HG03521 (cell line): Measurements from ENCODE around the gene FLNB.

Source experiments
- ATAC-seq: cut with Tn5 transposase; IDR thresholded peaks from one replicate; pipeline ENCODE4 v1.9.1; 2021; ENCODE audit warnings: mild to moderate bottlenecking, moderate library complexity; ENCODE audit not compliant: unreplicated experiment

FLNB gene

GRCh38 chr3:58009026-58009748 is 965 bp downstream of the FLNB start:
- no peak for ATAC-seq

GRCh38 chr3:58009749-58010535 is 1.7 kb downstream of the FLNB start:
- ATAC-seq, result no peak

GRCh38 chr3:58010562-58010961 is 2.3 kb downstream of the FLNB start:
- no peak for ATAC-seq

- no peak for ATAC-seq
These were observed 3.4 kb downstream of the FLNB start for GRCh38 chr3:58011580-58011979.

GRCh38 chr3:58012302-58012701 is 4.1 kb downstream of the FLNB start:
- no peak for ATAC-seq

GRCh38 chr3:58013099-58013498 is 4.9 kb downstream of the FLNB start:
- no peak for ATAC-seq

- no peak for ATAC-seq
These were observed 5.9 kb downstream of the FLNB start for GRCh38 chr3:58013973-58014649.

GRCh38 chr3:58015520-58015915 is 7.3 kb downstream of the FLNB start:
- no peak for ATAC-seq

- ATAC-seq, result no peak
These were observed 8.5 kb downstream of the FLNB start for GRCh38 chr3:58016710-58017109.

- no peak for ATAC-seq
These were observed 10.9 kb downstream of the FLNB start for GRCh38 chr3:58018892-58019742.

GRCh38 chr3:58020783-58021071 is 12.5 kb downstream of the FLNB start:
- no peak for ATAC-seq

- ATAC-seq, result no peak
These were observed 13.1 kb downstream of the FLNB start for GRCh38 chr3:58021072-58021959.

- ATAC-seq, result no peak
These were observed 13.7 kb downstream of the FLNB start for GRCh38 chr3:58021962-58022361.

- no peak for ATAC-seq
These were observed 14.3 kb downstream of the FLNB start for GRCh38 chr3:58022490-58022889.

GRCh38 chr3:58023531-58023930 is 15.3 kb downstream of the FLNB start:
- ATAC-seq, result no peak

GRCh38 chr3:58025406-58025805 is 17.2 kb downstream of the FLNB start:
- ATAC-seq, result no peak

GRCh38 chr3:58025837-58026569 is 17.8 kb downstream of the FLNB start:
- ATAC-seq, result no peak

GRCh38 chr3:58026598-58026997 is 18.4 kb downstream of the FLNB start:
- no peak for ATAC-seq

GRCh38 chr3:58027704-58028317 is 19.6 kb downstream of the FLNB start:
- ATAC-seq, result no peak
